NCI-H526 treated with DMSO at 0.1 percent for 48 hours (cell line): Measurements from ENCODE around the gene UBL4B.

Experiments
- DNase-seq: peaks from one replicate; lab custom pipeline; 2025; lab: John Stamatoyannopoulos, UW

The UBL4B gene

DNA sequence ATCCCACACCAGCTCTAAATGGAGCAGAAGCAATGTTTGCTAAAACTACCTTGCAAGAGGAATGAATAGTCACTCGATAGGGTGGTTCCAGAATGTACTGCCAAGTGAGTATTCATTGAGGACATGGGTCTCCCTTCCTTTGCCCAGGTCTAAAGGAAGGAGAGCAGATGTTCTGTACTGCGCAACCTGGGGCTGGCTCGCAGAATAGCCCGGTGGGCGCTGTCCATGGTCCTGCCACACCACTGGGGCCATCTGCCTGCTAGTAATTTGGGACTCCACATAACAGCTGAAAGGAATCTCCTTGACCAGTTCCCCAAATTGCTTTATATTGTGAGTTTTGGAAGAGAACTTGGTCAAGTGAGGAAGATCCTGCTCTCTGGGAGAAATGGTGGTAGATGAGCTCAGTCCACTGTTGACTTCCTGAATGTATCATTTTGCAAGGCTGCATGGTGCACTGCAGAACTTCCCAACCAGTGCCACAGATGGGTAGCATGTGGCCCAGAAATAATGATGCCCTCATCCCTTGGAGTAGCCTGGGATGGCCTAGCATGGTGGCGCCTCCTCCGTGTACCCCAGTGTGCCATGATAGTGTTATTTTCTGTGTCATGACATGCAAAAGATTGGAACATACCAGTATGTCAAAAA is 43.8 kb downstream of the UBL4B start:
- no peak for DNase-seq

DNA sequence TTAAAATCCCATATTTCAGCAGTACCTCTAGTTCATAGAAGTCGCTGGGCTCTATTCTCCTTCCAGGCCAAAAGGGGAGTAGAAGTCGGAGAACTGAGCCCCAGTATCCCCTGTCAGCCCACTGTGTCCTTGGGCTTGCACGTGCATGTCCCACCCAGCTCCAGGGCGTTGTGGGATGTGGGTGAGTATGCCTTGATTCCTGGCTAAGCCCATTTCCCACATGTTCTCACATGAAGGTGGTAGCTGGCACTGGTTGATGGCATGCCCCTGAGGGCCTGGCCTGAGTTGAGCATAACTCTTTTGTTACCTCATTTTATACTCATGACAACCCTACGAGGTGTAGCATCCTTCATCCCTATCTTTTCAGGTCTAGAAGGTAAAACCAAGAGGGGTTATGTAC is 46.0 kb downstream of the UBL4B start:
- no peak for DNase-seq

DNA sequence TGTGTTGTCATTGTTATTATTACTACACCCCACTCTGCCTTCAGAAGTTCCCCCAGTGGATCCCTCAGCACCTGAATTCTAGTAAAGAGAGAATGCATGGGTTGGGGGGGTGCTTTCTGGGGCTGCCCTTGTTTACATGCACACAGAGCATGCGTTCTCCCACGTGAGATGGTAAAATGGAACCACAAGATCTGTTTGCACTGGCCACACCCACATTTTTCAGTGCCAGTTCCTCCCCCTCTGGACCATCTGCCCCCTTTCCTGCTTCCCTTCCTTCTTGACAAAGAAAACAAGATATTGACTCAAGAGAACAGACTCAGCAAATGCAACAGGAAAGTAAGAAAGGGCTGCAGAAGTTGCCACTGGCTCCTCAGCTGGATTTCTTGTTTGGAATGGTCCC is 46.9 kb downstream of the UBL4B start:
- no peak for DNase-seq

DNA sequence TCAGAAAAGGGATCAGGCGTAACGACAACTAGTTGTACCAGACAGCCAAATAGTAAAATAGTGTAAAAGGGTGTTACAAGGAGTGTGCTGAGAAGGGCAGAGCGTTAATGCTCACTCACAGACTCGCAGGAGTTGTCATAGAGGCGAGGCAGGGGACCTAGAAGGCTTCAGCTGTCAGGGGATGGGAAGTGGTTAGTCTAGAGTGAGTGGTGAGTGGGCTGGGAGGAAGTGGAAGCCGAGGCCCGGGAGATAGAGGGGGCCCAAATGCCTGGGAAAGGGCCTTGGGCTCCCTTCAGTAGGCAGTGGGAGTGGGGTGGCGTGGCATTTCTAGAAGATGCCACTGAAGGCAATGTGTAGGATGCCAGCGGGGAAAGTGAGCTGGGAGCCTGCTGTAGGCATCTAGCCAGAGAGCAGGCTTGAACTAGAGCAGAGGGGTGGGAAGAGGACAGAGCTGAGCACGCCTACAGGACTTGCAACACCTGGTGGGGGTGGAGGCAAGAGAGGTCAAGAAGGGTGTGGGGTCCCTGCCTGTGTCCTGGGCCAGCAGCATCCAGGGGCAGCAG is 48.4 kb downstream of the UBL4B start:
- DNase-seq, result no peak

GRCh38 chr1:110161165-110161564 is 48.9 kb downstream of the UBL4B start:
- DNase-seq, result no peak

DNA sequence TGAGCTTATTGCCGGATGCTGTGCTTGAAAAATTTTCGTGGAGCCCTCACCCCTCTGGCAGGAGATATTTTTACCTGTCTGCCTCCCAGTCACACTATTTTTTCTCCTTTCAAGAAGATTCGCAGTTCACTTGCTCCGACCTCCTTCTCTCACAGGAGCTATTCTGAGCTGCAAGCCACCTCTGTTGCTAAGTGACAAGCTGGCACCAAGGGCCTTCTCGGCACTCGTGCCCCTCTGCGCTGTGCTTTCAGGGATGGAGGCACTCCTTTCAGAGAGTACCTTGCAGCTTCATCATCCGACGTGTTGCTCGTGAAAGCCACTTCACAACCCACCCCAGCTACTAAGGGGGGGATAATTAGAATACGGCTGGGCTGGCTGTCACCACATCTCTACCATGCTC is 49.6 kb downstream of the UBL4B start:
- DNase-seq, result no peak
